GM12875 (cell line): ENCODE results near the gene RNF32.

Experiments used
- H3K4me3 ChIP-seq: one replicate; pipeline ENCODE4 v1.5.1; 2011; ENCODE audit warnings: low read depth, low read length, control low read depth
- CTCF ChIP-seq: IDR thresholded peaks from 2 replicates; pipeline ENCODE4 v1.5.1; 2011; ENCODE audit warnings: low read depth, mild to moderate bottlenecking, control low read depth, inconsistent platforms, low read length, moderate library complexity, borderline replicate concordance; ENCODE audit not compliant: insufficient read depth

RNF32 gene

DNA sequence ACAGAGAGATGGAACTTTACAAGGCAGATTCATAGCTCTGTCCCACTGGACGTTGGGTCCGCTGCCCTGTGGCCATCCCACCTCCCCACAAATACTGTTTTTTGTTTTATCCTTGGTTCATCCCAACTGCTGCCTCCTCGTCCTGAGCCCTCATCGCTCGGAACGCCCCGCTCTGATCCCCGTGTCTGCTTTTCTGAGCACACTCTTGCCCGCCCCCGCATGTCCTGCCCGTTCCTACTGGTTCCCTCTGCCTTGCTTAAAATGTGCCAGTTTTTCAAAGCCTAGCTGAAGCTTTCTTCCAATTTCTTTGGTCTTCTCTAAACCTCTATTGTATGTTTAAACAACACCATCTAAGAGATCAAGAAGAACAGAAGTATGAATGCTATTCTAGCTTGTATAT lies 19.4 kb downstream of the RNF32 start:
- no peak overlapping the region for H3K4me3 ChIP-seq

GRCh38 chr7:156661637-156662036 lies 21.1 kb downstream of the RNF32 start:
- H3K4me3 ChIP-seq, result no peak overlapping the region
- no peak for TF ChIP-seq CTCF

More for the DNA sequence above, 19.4 kb downstream of the RNF32 start:
- no peak for TF ChIP-seq CTCF

GRCh38 chr7:156662277-156662676 lies 21.7 kb downstream of the RNF32 start:
- H3K4me3 ChIP-seq, result no peak overlapping the region
- no peak for TF ChIP-seq CTCF

GRCh38 chr7:156665101-156665500 lies 24.5 kb downstream of the RNF32 start:
- no peak for TF ChIP-seq CTCF
- no peak overlapping the region for H3K4me3 ChIP-seq

DNA sequence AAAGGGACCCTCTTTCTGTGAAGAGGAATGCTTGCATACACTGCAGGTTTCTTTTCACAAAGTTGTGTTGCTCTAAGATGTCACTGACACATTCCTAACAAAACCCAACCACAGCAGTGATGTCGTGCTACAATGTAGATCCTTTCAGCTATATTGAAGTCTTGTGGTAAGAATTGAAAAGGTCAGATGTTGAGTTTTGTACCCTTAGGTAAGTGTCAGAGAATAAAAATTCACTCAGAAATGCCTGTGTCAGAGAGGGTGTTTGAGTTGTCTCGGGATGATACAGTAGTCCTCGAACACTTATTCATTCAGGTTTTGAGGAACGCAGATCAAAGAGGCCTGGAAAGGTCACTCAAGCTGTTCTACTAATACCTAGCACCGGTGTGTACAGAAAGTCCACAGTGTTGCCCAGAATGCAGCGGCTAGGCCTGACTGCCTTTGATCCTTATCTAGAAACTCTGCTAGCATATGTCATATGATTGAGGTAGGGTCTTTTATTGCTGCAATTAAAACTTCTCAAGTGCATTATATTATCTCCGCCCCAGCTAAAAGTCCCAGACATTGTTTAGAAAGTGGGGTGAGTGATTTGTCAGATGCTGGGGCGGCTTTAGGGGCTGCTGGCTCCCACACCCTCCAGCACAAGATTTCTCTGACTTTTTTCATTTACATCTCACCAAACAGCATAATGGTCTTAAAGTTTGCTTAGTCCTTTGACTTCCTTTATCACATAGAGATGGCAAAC lies 26.0 kb downstream of the RNF32 start:
- TF ChIP-seq CTCF, result no peak
- H3K4me3 ChIP-seq, result no peak overlapping the region

- no peak overlapping the region for H3K4me3 ChIP-seq
- no peak for TF ChIP-seq CTCF
These were observed 26.5 kb downstream of the RNF32 start for GRCh38 chr7:156667110-156667426.

- TF ChIP-seq CTCF, result no peak
- no peak overlapping the region for H3K4me3 ChIP-seq
These were observed 27.7 kb downstream of the RNF32 start for GRCh38 chr7:156668130-156668741.
